ENCODE measurements around the gene SLC22A31.
"Not testable (repeated sequence)": the region's sequence is repeated elsewhere in the genome, so short reads cannot be mapped to it uniquely, and the experiment has no call there.

The SLC22A31 gene

DNA sequence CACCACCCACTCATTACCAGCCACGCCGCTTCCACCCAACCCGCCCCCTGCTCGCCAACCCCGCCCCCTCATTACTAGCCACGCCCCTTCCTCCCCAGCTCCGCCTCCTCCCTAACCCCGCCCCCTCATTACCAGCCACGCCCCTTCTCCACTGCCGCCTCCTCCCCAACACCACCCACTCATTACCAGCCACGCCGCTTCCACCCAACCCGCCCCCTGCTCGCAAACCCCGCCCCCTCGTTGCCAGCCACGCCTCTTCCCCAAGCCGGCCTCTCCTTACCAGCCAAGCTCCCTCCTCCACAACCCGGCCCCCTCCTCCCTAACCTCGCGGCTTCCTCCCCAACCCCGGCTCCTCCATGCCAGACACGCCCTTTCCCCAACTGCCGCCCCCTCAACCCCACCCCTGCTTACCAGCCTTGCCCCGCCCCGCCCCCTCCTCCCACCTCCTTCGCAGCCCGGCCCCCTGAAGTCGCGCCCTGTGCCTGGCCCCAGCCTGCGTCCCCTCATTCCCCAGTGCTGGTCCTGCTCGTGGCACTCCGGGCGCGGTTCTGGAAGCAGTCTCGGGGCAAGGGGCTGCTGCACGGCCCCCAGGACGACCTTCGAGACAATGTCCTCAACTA, 7.3 kb downstream of the SLC22A31 start:
- DNase-seq: peak; percentile 80

DNA sequence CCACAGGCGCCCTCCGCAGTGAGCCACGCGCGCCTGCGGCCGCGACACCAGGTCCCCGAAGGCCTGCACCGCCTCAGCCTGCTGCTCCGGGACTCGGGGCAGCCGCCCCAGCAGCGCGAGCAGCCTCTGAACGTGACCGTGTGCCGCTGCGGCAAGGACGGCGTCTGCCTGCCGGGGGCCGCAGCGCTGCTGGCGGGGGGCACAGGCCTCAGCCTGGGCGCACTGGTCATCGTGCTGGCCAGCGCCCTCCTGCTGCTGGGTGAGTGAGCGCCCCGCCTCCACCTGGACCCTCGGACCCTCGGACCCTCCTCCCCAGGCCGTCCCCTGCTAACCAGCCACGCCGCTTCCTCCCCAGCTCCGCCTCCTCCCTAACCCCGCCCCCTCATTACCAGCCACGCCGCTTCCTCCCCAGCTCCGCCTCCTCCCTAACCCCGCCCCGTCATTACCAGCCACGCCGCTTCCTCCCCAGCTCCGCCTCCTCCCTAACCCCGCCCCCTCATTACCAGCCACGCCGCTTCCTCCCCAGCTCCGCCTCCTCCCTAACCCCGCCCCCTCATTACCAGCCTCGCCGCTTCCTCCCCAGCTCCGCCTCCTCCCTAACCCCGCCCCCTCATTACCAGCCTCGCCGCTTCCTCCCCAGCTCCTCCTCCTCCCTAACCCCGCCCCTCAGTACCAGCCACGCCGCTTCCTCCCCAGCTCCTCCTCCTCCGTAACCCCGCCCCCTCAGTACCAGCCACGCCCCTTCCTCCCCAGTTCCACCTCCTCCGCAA, 8.0 kb downstream of the SLC22A31 start:
- DNase-seq: peak; percentile 86

DNA sequence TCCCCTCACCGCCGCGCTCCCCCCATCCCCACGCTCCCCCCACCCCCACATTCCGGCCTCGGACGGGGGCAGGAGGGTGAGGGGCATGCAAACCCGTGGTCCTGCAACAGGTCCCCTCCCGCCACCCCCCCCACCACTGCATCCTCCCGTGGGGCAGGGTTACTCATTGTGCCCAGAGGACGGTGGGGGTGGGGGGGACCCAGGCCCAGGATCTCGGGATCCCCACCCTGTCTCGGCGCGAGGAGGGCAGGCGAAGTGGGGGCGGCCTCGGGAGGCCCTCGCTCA, 8.5 kb downstream of the SLC22A31 start:
- DNase-seq: no peak

DNA sequence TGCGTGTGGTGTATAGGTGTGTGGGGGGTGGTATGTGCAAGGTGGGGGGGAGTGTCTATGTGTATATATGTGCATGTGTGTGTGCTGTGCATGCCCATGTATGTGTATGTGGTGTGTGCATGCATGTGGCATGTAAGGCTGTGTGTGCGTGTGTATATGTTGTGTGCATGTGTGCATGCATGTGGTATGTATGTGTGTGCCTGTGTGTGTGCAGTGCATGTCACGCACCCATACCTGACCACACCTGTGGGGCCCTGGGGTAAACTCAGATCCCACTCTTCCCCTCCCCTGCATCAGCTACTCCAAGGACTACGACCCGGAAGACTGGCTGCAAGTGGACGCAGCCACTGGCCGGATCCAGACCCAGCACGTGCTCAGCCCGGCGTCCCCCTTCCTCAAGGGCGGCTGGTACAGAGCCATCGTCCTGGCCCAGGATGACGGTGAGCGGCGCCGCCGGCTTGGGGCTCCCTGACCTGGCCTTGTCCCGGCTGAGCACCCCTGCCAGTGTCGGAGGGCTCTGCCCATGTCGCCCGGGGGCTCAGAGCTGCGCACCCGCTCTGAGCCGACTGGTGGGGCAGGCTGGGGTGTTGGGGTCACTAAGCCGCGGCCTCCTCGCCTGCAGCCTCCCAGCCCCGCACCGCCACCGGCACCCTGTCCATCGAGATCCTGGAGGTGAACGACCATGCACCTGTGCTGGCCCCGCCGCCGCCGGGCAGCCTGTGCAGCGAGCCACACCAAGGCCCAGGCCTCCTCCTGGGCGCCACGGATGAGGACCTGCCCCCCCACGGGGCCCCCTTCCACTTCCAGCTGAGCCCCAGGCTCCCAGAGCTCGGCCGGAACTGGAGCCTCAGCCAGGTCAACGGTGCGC, 9.1 kb downstream of the SLC22A31 start:
- DNase-seq: peak; percentile 63

DNA sequence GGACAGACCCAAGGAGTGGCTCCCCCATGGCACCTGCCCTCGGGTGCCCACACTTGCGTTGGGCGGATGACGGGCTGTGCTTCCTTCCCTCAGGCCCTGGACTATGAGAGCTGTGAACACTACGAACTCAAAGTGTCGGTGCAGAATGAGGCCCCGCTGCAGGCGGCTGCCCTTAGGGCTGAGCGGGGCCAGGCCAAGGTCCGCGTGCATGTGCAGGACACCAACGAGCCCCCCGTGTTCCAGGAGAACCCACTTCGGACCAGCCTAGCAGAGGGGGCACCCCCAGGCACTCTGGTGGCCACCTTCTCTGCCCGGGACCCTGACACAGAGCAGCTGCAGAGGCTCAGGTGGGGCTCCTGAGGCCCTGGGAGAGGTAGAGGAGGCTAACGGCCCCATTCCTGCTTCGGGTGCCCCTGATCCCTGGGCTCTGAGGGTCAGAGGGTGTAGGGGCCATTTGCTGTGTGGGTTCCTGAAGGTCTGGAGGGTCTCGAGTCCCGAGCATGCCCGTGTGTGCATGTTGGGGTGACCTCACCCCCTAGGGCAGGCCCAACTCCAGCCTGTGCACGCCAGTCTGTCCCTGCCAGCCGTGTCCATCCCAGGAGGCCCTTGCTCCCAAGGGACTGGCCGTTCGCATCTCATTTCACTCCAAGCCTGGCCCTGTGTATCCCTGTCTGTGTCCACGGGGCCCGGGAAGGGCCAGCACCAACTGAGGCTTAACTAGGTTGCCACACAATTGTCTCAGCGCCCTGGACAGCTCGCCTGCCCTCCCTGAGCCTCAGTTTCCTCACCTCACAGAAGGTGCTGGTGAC, 10.0 kb downstream of the SLC22A31 start:
- DNase-seq: peak; percentile 63

DNA sequence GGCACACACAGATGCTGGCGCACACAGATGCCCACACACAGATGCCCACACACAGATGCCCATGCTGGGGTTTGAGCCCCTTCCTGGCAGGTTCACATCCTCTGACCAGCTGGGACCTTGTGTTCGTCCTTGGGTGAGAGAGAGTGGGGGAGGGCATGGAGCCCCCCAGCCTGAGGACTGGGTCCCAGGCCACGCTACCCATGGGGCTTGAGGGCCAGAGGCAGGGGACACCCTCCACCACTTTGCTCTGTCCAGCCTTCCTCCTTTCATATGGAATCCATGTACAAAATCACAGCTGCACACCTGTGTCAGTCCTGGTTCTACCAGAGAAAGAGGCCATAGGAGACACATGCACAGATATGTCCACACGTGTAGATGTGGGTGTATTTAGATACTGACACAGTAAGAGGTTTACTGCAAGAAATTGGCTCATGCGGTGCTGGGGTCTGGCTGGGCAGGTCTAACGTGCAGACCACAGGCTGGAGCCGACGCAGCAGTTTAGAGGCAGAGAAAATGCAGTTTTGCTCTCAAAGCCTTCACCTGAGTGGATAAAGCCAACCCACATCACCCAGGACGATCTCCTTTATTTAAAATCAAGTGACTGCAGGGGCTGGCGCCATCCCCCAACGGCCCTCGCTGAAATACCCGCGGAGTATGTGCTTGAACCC, 10.8 kb downstream of the SLC22A31 start:
- DNase-seq: no peak

DNA sequence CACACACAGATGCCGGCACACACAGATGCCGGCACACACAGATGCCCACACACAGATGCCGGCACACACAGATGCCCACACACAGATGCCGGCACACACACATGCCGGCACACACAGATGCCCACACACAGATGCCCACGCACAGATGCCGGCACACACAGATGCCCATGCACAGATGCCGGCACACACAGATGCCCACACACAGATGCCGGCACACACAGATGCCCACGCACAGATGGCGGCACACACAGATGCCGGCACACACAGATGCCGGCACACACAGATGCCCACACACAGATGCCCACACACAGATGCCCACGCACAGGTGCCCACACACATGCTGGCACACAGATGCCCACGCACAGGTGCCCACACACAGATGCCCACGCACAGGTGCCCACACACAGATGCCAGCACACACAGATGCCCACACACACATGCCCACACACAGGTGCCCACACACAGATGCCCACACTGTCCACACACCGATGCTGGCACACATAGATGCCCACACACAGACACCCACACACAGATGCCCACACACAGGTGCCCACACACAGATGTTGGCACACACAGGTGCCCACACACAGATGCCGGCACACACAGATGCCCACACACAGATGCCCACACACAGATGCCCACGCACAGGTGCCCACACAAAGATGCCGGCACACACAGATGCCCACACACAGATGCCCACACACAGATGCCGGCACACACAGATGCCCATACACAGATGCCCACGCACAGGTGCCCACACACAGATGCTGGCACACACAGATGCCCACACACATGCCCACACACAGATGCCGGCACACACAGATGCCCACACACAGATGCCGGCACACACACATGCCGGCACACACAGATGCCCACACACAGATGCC, 11.6 kb downstream of the SLC22A31 start:
- not testable (repeated sequence) for DNase-seq

DNA sequence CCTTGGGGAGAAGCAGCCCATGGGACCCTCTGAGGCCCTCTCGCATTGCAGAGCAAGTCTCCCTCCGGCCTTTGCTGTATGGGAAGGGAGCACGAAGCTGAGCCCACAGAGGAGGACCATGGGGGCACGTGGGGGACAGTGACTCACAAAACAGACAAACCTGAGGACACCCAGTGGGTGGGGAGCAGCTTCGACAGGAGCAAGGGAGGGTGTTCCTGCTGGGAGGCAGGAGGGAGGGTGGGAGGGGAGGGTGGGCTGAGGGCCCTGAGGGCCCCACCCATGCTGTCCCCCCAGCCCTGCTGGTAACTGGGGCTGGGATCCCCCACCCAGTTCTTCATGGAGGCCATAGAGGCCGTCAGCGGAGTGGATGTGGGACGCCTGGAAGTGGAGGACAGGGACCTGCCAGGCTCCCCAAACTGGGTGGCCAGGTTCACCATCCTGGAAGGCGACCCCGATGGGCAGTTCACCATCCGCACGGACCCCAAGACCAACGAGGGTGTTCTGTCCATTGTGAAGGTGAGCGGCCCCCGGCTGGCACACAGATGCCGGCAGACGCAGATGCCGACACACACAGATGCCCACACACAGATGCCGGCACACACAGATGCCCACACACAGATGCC, 12.5 kb downstream of the SLC22A31 start:
- no peak for DNase-seq

DNA sequence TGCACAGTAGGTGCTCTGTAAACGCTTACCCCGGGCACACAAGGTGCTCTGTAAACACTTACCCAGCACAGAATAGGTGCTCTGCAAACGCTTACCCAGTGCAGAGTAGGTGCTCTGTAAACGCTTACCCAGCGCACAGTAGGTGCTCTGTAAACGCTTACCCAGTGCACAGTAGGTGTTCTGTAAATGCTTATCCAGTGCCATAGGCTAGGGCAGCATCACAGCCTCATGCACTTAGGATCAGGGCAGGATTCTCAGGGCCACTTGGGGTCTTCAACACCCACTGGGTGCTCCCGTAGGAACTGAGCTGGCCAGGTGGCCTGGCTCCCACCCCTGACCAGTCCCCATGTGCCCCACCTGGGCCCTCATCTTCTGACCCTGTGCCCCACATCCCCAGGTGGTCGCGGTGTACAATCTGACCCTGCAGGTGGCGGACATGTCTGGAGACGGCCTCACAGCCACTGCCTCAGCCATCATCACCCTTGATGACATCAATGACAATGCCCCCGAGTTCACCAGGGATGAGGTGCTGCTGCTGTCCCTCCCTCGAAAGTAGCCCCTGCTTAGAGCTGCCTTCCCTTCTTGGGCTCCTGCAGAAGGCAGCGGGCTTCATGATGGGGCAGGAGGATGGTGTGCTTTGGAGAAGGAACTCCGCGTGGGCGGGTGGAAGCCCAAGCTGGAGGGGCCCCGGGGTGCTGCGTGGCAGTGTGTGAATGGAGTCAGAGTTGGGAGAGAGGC, 13.1 kb downstream of the SLC22A31 start:
- DNase-seq: peak; percentile 77

DNA sequence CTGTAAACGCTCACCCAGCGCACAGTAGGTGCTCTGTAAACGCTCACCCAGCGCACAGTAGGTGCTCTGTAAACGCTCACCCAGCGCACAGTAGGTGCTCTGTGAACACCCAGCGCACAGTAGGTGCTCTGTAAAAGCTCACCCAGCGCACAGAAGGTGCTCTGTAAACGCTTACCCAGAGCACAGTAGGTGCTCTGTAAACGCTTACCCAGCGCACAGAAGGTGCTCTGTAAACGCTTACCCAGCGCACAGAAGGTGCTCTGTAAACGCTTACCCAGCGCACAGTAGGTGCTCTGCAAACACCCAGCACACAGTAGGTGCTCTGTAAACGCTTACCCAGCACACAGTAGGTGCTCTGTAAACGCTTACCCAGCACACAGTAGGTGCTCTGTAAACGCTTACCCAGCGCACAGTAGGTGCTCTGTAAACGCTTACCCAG, 13.7 kb downstream of the SLC22A31 start:
- not testable (repeated sequence) for DNase-seq

DNA sequence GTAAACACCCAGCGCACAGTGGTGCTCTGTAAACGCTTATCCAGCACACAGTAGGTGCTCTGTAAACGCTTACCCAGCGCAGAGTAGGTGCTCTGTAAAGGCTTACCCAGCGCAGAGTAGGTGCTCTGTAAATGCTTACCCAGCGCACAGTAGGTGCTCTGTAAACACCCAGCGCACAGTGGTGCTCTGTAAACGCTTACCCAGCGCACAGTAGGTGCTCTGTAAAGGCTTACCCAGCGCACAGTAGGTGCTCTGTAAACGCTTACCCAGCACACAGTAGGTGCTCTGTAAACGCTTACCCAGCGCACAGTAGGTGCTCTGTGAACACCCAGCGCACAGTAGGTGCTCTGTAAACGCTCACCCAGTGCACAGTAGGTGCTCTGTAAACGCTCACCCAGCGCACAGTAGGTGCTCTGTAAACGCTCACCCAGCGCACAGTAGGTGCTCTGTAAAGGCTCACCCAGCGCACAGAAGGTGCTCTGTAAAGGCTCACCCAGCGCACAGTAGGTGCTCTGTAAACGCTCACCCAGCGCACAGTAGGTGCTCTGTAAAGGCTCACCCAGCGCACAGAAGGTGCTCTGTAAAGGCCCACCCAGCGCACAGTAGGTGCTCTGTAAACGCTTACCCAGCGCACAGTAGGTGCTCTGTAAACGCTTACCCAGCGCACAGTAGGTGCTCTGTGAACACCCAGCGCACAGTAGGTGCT, 14.3 kb downstream of the SLC22A31 start:
- DNase-seq: not testable (repeated sequence)

DNA sequence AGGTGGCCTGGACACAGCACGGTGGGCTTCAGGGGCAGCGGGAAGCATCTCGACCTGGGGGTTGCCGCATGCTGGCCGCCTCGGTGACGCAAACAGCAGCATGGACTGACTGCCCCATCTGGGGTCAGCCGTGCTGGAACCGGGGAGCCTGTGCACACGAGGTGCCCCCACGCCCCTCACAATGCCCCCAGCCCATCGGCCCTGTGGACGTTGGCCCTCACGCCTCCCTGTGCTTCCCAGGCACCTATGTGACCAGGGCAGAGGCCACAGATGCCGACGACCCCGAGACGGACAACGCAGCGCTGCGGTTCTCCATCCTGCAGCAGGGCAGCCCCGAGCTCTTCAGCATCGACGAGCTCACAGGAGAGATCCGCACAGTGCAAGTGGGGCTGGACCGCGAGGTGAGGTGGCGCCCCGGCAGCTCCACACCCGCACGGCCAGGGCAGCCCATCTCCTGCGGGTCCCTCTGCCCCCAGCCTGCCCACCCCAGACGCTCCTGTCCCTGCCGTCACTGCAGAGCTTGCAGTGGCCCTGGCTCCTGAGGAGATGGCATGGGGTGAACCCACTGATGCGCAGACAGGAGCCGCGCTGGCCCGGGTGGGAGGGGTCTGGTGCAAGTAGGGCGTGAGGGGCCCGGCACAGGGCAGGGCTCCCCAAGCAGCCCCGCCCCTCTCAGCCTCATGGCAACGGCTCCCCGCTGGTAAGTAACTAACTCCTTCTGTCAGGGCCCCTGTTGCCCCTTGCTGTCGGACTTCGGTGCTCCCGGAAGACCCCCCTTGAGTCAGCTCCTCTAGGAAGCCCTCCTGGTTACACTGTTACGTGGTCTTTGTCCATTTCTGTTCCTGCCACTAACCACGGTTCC, 15.2 kb downstream of the SLC22A31 start:
- DNase-seq: no peak

DNA sequence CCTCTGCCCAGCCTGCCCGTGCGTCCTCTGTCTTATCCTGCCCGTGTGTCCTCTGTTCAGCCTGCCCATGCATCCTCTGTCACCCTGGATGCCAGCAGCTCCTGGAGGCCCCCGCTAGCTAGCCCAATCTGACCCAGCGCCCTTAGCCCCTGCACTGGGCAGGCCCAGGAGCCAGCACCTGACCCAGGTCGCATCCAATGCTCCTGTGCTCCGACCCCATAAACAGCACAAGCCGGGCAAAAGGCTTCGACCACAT, 15.7 kb downstream of the SLC22A31 start:
- no peak for DNase-seq

DNA sequence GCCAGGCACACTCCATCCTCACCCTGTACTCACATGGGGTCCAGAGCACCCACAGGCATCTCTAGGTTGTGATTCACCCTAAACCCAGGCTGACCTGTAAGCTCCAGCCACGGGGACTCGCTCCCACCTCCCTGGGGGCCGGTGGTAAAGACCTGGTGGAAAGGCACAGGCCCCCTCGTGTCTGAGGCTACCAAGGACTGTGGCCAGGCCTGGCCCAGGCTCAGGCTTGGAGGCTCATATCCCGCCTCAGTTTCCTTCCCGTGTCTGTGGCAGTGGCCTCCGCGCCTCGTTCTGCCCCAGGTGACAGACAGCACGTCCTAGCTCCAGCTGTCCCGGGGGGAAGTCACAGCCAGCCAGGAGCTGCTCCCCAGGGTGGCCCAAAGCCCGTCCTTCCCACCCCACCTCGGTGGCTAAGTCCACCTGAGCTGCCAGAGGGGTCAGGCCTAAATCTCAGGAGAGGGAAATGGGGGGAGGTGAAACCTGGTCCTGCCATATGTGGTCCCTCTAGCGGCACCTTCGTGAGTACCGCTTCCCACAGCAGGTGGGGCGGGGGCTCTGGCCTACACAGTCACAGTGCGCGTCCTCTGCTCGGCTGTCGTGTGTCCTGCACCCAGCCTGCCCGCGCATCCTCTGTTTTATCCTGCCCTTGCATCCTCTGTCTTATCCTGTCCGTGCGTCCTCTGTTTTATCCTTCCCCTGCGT, 16.2 kb downstream of the SLC22A31 start:
- no peak for DNase-seq

DNA sequence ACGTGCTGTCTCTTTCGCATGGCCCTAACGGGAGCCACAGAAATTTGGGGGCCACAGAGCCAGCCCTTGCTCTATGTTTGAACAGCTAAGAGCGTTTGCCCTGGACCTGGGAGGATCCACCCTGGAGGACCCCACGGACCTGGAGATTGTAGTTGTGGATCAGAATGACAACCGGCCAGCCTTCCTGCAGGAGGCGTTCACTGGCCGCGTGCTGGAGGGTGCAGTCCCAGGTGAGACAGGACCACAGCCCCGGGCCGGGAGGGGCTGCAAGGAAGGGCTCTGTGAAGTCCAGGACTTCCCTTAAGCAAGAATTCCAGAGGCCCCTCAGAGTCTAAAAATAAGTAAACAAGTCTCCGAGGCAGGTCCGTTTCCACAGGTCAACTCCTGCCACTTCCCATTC, 16.9 kb downstream of the SLC22A31 start:
- DNase-seq: no peak

DNA sequence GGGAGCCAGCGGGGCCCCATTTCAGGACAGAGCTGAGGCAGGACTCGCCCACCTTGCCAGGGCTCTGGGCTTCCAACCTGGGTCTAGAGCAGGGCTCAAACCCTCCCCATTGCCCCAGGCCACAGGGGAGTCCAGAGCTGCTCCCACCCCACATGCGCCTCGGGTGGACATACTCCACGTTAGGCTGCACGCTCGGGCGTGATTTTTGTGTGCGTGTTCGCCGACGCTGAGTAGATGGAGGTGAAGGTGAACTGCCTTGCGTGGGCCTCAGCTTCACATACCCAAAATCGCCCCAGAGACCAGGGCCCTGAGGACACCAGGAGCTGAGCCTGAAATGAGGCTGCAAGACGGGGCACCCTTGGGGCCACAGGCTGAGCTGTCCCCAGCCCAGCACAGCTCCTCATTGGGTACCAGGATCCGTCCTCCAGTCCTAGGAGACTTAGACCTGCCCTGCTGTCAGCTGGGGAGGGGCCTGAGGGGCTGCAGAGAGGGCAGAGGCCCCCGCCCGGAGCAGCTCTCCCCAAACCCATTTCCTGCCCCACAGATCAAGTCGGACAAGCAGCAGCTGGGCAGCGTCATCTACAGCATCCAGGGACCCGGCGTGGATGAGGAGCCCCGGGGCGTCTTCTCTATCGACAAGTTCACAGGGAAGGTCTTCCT, 20.6 kb downstream of the SLC22A31 start:
- DNase-seq: no peak

DNA sequence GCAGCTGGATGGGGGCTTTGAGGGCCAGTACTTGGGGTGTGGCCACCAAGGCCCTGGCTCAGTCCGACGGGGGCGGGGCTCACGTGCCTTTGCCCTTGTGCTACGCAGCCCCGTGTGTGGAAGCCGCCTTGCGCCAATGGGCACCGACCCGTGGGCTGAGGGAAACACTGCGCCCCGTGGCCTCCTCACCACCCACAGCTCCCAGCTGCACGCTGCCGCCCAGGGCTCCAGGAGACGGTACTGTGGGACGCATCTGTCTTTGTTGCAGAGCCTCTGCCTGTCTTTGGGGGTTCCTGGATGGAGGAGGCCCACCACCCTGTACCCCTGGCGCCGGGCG, 21.2 kb downstream of the SLC22A31 start:
- no peak for DNase-seq
